RPMI8226 (cell line): ENCODE results near the gene BCAS3.
"Not testable (repeated sequence)": the region's sequence is repeated elsewhere in the genome, so short reads cannot be mapped to it uniquely, and the experiment has no call there.

Experiments used
- DNase-seq: peaks from one replicate; pipeline ENCODE4 v3.0.0-alpha.2; 2015

BCAS3 gene

GRCh38 chr17:60802377-60802776, 124.7 kb downstream of the BCAS3 start:
- DNase-seq: no peak

- no peak for DNase-seq
Measured at GRCh38 chr17:60803059-60803458, 125.4 kb downstream of the BCAS3 start.

GRCh38 chr17:60804831-60805230, 127.2 kb downstream of the BCAS3 start:
- DNase-seq: no peak

DNA sequence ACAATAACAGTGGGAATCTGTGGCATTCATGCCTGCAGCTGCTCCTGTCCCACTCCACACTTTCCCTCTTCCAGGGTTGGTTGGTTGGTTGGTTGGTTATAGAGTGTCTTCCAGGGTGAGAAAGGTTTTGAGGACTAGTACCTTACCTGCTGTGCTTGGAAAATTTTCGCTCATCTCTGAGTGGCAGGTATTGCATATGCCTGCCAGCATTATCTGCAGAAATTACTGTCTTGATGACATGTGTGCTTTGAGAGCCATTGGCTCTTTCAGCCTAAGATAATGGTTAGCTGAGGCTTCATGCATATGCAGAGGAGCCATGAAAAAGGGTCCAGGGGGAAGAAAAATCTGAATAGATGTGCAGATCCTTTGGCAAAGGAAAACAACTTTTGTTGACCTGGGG, 131.8 kb downstream of the BCAS3 start:
- no peak for DNase-seq

DNA sequence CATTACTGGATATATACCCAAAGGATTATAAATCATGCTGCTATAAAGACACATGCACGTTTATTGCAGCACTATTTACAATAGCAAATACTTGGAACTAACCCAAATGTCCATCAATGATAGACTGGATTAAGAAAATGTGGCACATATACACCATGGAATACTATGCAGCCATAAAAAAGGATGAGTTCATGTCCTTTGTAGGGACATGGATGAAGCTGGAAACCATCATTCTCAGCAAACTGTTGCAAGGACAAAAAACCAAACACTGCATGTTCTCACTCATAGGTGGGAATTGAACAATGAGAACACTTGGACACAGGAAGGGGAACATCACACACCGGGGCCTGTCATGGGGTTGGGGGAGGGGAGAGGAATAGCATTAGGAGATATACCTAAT, 137.3 kb downstream of the BCAS3 start:
- not testable (repeated sequence) for DNase-seq

DNA sequence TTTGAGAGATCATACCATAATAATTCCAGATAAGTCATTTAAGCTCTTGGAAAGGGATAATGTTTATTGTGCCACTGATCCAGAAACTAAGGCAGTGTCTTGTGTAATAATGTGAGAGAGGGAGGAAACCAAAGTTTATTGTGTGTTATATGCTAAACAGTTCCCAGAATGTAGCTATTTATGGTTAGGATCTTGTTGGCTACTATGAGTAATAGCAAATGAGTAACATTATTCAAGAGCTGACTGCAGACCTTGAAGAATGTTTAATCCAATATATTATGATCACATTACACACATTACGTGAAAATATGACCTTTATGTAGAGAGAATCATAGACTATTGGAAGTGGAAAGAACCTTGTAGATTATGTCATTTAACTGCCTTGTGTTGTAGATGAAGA, 139.5 kb downstream of the BCAS3 start:
- no peak for DNase-seq

GRCh38 chr17:60819447-60820130, 141.9 kb downstream of the BCAS3 start:
- DNase-seq: no peak

GRCh38 chr17:60823515-60823914, 145.9 kb downstream of the BCAS3 start:
- DNase-seq: no peak

- no peak for DNase-seq
Measured at GRCh38 chr17:60825351-60825750, 147.7 kb downstream of the BCAS3 start.

- DNase-seq: no peak
Measured at GRCh38 chr17:60827943-60828342, 150.3 kb downstream of the BCAS3 start.

GRCh38 chr17:60832151-60832585, 154.5 kb downstream of the BCAS3 start:
- DNase-seq: no peak

GRCh38 chr17:60832631-60833030, 155.0 kb downstream of the BCAS3 start:
- no peak for DNase-seq

GRCh38 chr17:60840456-60840855, 162.8 kb downstream of the BCAS3 start:
- DNase-seq: no peak

DNA sequence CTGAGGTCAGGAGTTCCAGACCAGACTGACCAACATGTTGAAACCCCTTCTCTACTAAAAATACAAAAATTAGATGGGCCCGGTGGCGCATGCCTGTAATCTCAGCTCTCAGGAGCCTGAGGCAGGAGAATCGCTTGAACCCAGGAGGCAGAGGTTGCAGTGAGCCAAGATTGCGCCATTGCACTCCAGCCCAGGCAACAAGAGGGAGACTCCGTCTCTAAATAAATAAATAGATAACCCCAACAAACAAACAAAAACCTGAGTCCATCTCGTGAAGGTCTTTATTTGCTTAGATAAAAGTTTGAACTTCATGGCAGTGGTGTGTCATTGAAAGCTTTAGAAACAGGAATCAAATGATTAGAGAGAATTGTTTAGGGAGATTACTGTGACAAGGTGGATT, 167.4 kb downstream of the BCAS3 start:
- no peak for DNase-seq

GRCh38 chr17:60846175-60846574, 168.5 kb downstream of the BCAS3 start:
- no peak for DNase-seq

- peak; percentile 8 for DNase-seq
Measured at GRCh38 chr17:60851181-60851580, 173.5 kb downstream of the BCAS3 start.

DNA sequence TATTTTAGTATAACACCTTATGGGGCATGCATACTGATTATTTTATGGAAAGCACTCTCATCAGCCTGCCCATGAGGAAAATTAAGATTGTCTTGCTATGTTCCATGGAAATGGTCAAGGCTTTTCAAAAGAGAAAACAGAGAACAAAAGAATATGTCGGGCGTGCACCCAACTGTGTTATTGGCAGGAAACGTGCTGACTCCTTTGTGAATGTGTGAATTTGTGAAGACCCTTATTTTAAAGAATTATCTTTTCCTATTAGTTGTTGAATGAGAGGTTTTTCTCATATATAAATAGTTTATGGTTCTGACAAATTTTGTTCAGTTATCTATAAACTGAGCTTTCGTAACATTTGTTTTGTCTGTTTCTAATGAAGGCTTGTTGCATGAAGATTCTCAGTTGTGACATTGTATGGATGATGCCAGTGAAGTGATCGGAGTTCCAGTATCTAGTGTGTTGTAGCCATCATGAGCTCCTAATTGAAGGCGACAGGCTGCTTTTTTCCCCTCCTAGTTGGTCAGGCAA, 180.0 kb downstream of the BCAS3 start:
- DNase-seq: no peak

GRCh38 chr17:60862482-60862881, 184.8 kb downstream of the BCAS3 start:
- no peak for DNase-seq

GRCh38 chr17:60863892-60864707, 186.4 kb downstream of the BCAS3 start:
- no peak for DNase-seq

DNA sequence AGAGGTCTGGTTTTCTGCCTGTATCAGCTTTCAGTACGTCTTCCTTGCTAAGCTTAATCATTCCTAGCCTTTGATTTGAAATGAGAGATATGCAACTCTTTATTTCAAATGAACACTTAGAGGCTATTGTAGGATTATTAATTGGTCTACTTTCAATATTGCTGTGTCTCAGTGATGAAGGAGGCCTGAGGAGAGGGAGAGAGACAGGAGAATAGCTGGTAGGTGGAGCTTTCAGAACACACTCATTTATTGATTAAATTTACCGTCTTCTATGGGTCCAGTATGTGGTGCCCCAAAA, 187.0 kb downstream of the BCAS3 start:
- no peak for DNase-seq

- DNase-seq: no peak
Measured at GRCh38 chr17:60874772-60875171, 197.1 kb downstream of the BCAS3 start.

DNA sequence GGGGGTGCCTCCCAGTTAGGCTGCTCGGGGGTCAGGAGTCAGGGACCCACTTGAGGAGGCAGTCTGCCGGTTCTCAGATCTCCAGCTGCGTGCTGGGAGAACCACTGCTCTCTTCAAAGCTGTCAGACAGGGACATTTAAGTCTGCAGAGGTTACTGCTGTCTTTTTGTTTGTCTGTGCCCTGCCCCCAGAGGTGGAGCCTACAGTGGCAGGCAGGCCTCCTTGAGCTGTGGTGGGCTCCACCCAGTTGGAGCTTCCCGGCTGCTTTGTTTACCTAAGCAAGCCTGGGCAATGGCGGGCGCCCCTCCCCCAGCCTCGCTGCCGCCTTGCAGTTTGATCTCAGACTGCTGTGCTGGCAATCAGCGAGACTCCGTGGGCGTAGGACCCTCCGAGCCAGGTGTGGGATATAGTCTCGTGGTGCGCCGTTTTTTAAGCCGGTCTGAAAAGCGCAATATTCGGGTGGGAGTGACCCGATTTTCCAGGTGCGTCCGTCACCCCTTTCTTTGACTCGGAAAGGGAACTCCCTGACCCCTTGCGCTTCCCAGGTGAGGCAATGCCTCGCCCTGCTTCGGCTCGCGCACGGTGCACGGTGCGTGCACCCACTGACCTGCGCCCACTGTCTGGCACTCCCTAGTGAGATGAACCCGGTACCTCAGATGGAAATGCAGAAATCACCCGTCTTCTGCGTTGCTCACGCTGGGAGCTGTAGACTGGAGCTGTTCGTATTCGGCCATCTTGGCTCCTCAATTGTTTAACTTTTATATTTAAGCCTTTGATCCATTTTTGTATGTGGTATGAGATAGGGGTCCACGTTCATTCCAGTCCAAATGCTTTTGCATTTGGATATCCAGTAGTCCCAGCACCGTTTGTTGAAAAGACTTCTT, 209.3 kb downstream of the BCAS3 start:
- DNase-seq: not testable (repeated sequence)

DNA sequence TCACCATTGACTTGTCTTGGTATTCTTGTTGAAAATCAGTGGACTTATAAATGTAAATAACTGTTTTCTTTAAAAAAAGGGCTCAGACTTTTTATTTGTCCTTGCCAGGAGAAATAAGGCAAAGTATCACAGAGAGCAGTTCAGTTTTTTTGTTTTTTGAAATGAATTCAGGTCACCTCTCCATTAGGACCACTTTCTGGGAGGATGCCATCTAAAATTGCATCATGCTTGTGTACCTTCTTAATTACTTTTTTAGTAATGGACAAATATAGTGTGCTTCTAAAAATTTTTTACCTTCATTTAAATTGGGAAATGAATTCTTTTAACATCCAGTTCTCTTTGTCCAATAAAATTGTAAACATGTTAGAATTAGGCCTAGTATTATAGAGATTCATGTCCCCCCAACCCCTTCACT, 210.0 kb downstream of the BCAS3 start:
- DNase-seq: no peak
